ENCODE data around the gene ROGDI. TPM values are rescaled to one million over a fixed set of nuclear protein-coding genes. Genes with fewer than 3 reads are reported as not detected.

The ROGDI gene
- total and polyA plus RNA-seq, 9 of the 15 experiments (the other 6 are each of a cell fraction or from before 2014, with no cell fraction given) = 0.97 to 37.3 (median 16.5) TPM

GRCh38 chr16:4772351-4772750 lies 30.1 kb downstream of the ROGDI start:
- H3K4me1 ChIP-seq (replicated peaks in 1 of 2; ENCODE audit: control insufficient read depth in 2 of 2, insufficient read depth in 2 of 2, low read length in 2 of 2) = peaks cover 16 to 23% of the 10 kb centered on the region in 2 experiments
- no peak for DNase-seq (ENCODE audit: extremely low read depth in 1 of 4, low spot score in 3 of 4)
- peak overlapping the region in 1 of 2 experiments; percentile 17; a peak in 1 of 4 replicates for H3K9ac ChIP-seq (ENCODE audit: insufficient read depth in 1 of 2, low read depth in 2 of 2, low read length in 2 of 2)
- intact Hi-C loops (cut with micrococcal nuclease) = no loop called here
- WGBS (ENCODE audit: insufficient coverage, low coverage, missing lambda C conversion rate) = 41% methylated on average over 5 of the region's 5 CpGs
- ChIA-PET CTCF (ENCODE audit: low intra/inter-chr PET ratio) (no interaction called here), POLR2A (no interaction called here)
- no peak for ATAC-seq
- H3K79me2 ChIP-seq (ENCODE audit: control insufficient read depth, insufficient read depth, low read length) = no peaks in the 10 kb centered on the region
- FAIRE-seq = no peak
- H3K27ac ChIP-seq (ENCODE audit: extremely low read depth, low read depth, low read length) = no peak overlapping the region
- no peaks in the 10 kb centered on the region for H3K36me3 ChIP-seq (ENCODE audit: control insufficient read depth, insufficient read depth, low read length)
- H3K9me1 ChIP-seq (ENCODE audit: control insufficient read depth, insufficient read depth, low read length) = no peaks in the 10 kb centered on the region
- BruUV-seq (replicated peaks) = no TSS peak
- TF ChIP-seq ZKSCAN3 (CRISPR knock-in tag; IDR thresholded peaks at IDR 0.05) (no peak), FOXK1 (CRISPR knock-in tag; IDR thresholded peaks at IDR 0.05; ENCODE audit: borderline replicate concordance) (no peak), PTRF (tag; IDR thresholded peaks at IDR 0.05) (no peak), TSC22D4 (tag; IDR thresholded peaks at IDR 0.05) (no peak), ARHGAP35 (IDR thresholded peaks at IDR 0.05; ENCODE audit: partially characterized antibody) (no peak), ZNF740 (CRISPR knock-in tag; IDR thresholded peaks at IDR 0.05) (no peak), ZNF740 (tag; IDR thresholded peaks at IDR 0.05) (no peak), TAF7 (tag; IDR thresholded peaks at IDR 0.05) (no peak), MTF1 (CRISPR knock-in tag; IDR thresholded peaks at IDR 0.05; ENCODE audit: borderline replicate concordance) (no peak), ZEB2 (IDR thresholded peaks at IDR 0.05) (no peak)
- H2AFZ ChIP-seq (ENCODE audit: low read depth, low read length) = no peak overlapping the region
- in situ Hi-C loops (cut with MboI) = no loop called here
- H4K20me1 ChIP-seq (replicated peaks; ENCODE audit: control insufficient read depth, insufficient read depth, low read length) = no peaks in the 10 kb centered on the region
- no peaks in the 10 kb centered on the region for H3K9me3 ChIP-seq (replicated peaks; ENCODE audit: control insufficient read depth, insufficient read depth, low read depth, low read length)
- H3K4me3 ChIP-seq = no peak overlapping the region
- H3K27me3 ChIP-seq (ENCODE audit: control insufficient read depth in 2 of 2, insufficient read depth in 2 of 2, low read length in 2 of 2) = no peaks in the 10 kb centered on the region
- no peak overlapping the region for H3K4me2 ChIP-seq (ENCODE audit: insufficient read depth, low read length)

All from K562 (cell line).